ENCODE data around the gene ACRBP.

DNA sequence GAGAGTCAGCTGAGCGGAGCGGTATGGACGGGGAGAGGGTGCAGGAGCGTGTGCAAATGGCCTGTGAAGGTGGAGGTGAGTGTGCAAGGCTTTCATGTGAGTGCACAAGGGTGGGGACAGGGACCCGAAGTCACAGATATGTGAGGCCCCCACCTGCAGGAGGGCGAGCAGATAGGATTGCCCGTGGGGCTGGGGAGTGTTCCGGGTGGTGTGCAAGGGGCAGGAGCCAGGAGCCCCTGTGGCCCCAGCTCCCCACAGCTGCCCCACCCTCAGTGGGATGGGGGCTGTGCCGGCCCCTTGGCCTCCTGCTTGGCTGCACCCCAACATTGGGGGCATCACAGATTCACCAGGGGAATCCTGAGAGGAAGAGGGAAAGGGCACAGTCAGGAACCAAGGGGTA, 47.5 kb upstream of the ACRBP start:
- TF ChIP-seq CTCF (IDR thresholded peaks at IDR 0.05; ENCODE audit: low read depth, low read length, poor library complexity, severe bottlenecking) (no peak), EZH2phosphoT487 (IDR thresholded peaks at IDR 0.05; ENCODE audit: borderline replicate concordance, low read length) (no peak)

Data from DOHH2 (cell line).